ENCODE results near the gene MSH4. TPM values are rescaled to one million over a fixed set of nuclear protein-coding genes. Genes with fewer than 3 reads are reported as not detected.

MSH4 gene
- total RNA-seq, 1 experiment from 2014 or later: 0.21 TPM

DNA sequence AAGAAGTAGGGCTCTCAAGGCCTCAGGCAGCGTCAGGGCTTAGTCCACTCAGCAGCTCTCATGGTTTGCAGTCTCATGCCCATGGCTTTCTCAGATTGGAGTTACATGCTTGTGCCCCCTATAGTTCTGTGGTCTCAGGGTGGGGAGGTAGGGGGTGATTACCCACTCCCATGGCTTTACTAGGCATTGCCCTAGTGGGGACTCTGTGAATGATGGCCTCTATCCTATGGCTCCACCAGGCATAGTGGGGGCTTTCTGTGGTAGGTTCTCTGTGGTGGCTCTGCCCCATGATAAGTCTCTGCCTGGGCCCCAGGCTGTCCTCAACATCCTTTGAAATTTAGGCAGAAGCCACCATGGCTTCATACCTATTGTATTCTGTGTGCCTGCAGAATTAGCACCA is 48.9 kb downstream of the MSH4 start:
- H3K4me3 Mint-ChIP-seq (ENCODE audit: unreplicated experiment): no peak overlapping the region

DNA sequence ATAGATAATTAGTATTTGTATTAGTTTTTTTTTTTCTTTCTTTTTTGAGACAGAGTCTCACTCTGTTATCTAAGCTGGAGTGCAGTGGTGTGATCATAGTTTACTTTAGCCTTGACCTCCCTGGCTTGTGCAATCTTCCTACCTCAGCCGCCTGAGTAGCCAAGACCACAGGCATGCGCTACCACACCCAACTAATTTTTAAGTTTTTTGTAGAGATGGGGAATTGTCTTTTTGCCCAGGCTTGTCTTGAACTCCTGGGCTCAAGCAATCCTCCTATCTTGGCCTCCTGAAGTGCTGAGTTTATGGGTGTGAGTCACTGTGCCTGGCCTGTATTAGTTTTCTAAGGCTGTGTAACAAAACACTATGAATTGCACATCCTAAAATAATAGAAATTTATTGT is 58.3 kb downstream of the MSH4 start:
- POLR2A ChIA-PET: no interaction called here
- H3K4me1 Mint-ChIP-seq (ENCODE audit: insufficient read depth, unreplicated experiment): peaks cover 7% of the 10 kb centered on the region
- H3K27ac Mint-ChIP-seq (ENCODE audit: low read depth, unreplicated experiment): peak overlapping the region; percentile 88
- DNase-seq (ENCODE audit: unreplicated experiment): peak; percentile 81
- H3K27me3 Mint-ChIP-seq (ENCODE audit: insufficient read depth, unreplicated experiment): no peaks in the 10 kb centered on the region
- intact Hi-C loops (cut with micrococcal nuclease): no loop called here
- no peaks in the 10 kb centered on the region for H3K36me3 Mint-ChIP-seq (ENCODE audit: insufficient read depth, unreplicated experiment)
- H3K9me3 Mint-ChIP-seq (ENCODE audit: unreplicated experiment): peaks cover 6% of the 10 kb centered on the region
- CTCF ChIA-PET: no interaction called here
- no TSS peak for BruUV-seq (replicated peaks)
- TF ChIP-seq, protein P1, sequence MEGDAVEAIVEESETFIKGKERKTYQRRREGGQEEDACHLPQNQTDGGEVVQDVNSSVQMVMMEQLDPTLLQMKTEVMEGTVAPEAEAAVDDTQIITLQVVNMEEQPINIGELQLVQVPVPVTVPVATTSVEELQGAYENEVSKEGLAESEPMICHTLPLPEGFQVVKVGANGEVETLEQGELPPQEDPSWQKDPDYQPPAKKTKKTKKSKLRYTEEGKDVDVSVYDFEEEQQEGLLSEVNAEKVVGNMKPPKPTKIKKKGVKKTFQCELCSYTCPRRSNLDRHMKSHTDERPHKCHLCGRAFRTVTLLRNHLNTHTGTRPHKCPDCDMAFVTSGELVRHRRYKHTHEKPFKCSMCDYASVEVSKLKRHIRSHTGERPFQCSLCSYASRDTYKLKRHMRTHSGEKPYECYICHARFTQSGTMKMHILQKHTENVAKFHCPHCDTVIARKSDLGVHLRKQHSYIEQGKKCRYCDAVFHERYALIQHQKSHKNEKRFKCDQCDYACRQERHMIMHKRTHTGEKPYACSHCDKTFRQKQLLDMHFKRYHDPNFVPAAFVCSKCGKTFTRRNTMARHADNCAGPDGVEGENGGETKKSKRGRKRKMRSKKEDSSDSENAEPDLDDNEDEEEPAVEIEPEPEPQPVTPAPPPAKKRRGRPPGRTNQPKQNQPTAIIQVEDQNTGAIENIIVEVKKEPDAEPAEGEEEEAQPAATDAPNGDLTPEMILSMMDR (IDR thresholded peaks at IDR 0.05; ENCODE audit: unreplicated experiment): no peak
- H3K4me3 Mint-ChIP-seq (ENCODE audit: unreplicated experiment): no peak overlapping the region

More for the DNA sequence above, 48.9 kb downstream of the MSH4 start:
- no peaks in the 10 kb centered on the region for H3K9me3 Mint-ChIP-seq (ENCODE audit: unreplicated experiment)
- no peaks in the 10 kb centered on the region for H3K27me3 Mint-ChIP-seq (ENCODE audit: insufficient read depth, unreplicated experiment)
- no peak overlapping the region for H3K27ac Mint-ChIP-seq (ENCODE audit: low read depth, unreplicated experiment)
- intact Hi-C loops (cut with micrococcal nuclease): no loop called here
- CTCF ChIA-PET: interaction anchor here (0.6 to 0.8 kb wide), 3 partner anchors 13 to 700 kb away, joined by 3 to 4 read pairs (median 4); no protein-coding TSS in a partner anchor
- DNase-seq (ENCODE audit: unreplicated experiment): no peak
- no peaks in the 10 kb centered on the region for H3K36me3 Mint-ChIP-seq (ENCODE audit: insufficient read depth, unreplicated experiment)
- no TSS peak for BruUV-seq (replicated peaks)
- POLR2A ChIA-PET: interaction anchor here (0.6 kb wide), 1 partner anchor 1075 kb away, joined by 3 read pairs; no protein-coding TSS in a partner anchor
- TF ChIP-seq, protein P1 (IDR thresholded peaks at IDR 0.05; ENCODE audit: unreplicated experiment): no peak
- no peaks in the 10 kb centered on the region for H3K4me1 Mint-ChIP-seq (ENCODE audit: insufficient read depth, unreplicated experiment)

DNA sequence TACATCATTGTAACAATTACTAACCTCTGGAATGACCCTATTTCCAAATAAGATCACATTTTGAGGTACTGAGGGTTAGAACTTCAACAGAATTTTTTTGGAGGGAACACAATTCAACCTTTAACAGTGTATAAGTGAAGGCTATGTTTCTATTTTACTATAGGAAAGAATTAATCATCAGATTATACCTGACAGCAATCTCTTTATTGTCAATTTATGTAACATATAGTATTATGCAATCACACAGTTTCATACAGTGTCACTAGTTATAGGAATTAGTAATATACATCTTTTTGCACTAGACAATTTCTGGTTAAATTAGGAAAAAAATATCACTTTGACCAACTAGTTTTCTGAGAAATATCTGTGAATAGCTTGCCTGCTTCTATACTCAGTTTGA is 59.1 kb downstream of the MSH4 start:
- ChIA-PET CTCF (no interaction called here), POLR2A (no interaction called here)
- no peaks in the 10 kb centered on the region for H3K36me3 Mint-ChIP-seq (ENCODE audit: insufficient read depth, unreplicated experiment)
- H3K9me3 Mint-ChIP-seq (ENCODE audit: unreplicated experiment): peaks cover 8% of the 10 kb centered on the region
- intact Hi-C loops (cut with micrococcal nuclease): no loop called here
- TF ChIP-seq, protein P1 (IDR thresholded peaks at IDR 0.05; ENCODE audit: unreplicated experiment): no peak
- no peak for DNase-seq (ENCODE audit: unreplicated experiment)
- H3K4me1 Mint-ChIP-seq (ENCODE audit: insufficient read depth, unreplicated experiment): peaks cover 7% of the 10 kb centered on the region
- no peaks in the 10 kb centered on the region for H3K27me3 Mint-ChIP-seq (ENCODE audit: insufficient read depth, unreplicated experiment)
- H3K27ac Mint-ChIP-seq (ENCODE audit: low read depth, unreplicated experiment): peak overlapping the region; percentile 88
- no TSS peak for BruUV-seq (replicated peaks)
- H3K4me3 Mint-ChIP-seq (ENCODE audit: unreplicated experiment): no peak overlapping the region

DNA sequence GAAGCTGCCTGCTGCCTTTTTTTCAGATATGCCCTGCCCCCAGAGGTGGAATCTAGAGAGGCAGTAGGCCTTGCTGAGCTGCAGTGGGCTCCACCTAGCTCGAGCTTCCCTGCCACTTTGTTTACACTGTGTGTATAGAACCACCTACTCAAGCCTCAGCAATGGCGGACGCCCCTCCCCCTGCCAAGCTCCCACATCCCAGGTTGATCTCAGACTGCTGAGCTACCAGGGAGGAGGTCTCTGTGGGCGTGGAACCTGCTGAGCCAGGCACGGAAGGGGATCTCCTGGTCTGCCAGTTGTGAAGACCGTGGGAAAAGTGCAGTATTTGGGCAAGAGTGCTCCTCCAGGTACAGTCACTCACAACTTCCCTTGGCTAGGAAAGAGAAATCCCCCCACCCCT is 65.1 kb downstream of the MSH4 start:
- H3K36me3 Mint-ChIP-seq (ENCODE audit: insufficient read depth, unreplicated experiment): no peaks in the 10 kb centered on the region
- H3K4me3 Mint-ChIP-seq (ENCODE audit: unreplicated experiment): no peak overlapping the region

More for the DNA sequence above, 65.1 kb downstream of the MSH4 start:
- POLR2A ChIA-PET: no interaction called here
- no peaks in the 10 kb centered on the region for H3K27me3 Mint-ChIP-seq (ENCODE audit: insufficient read depth, unreplicated experiment)
- DNase-seq (ENCODE audit: unreplicated experiment): peak; percentile 2
- peaks cover 7% of the 10 kb centered on the region for H3K9me3 Mint-ChIP-seq (ENCODE audit: unreplicated experiment)
- no peak overlapping the region for H3K27ac Mint-ChIP-seq (ENCODE audit: low read depth, unreplicated experiment)
- BruUV-seq (replicated peaks): no TSS peak
- CTCF ChIA-PET: interaction anchor here (0.6 kb wide), 1 partner anchor 18 kb away, joined by 4 read pairs; no protein-coding TSS in a partner anchor
- TF ChIP-seq, protein P1 (IDR thresholded peaks at IDR 0.05; ENCODE audit: unreplicated experiment): no peak
- intact Hi-C loops (cut with micrococcal nuclease): no loop called here
- H3K4me1 Mint-ChIP-seq (ENCODE audit: insufficient read depth, unreplicated experiment): no peaks in the 10 kb centered on the region
